Mononuclear cell (primary cell): ENCODE measurements around the gene AFG1L. TPM values are rescaled to one million over a fixed set of nuclear protein-coding genes. Genes with fewer than 3 reads are reported as not detected.
"Not testable (repeated sequence)": the region's sequence is repeated elsewhere in the genome, so short reads cannot be mapped to it uniquely, and the experiment has no call there.

ENCODE experiments used
- H3K27me3 ChIP-seq: 2 replicates; pipeline ENCODE4 v1.6.0; 2011; ENCODE audit warnings: low read length, control low read depth; ENCODE audit not compliant: insufficient read depth
- H3K4me1 ChIP-seq: 2 replicates; pipeline ENCODE4 v1.5.1; 2011; ENCODE audit warnings: mild to moderate bottlenecking, low read length, control low read depth; ENCODE audit not compliant: insufficient read depth
- H3K4me3 ChIP-seq: 2 replicates; pipeline ENCODE4 v1.5.1; 2011; ENCODE audit warnings: mild to moderate bottlenecking, low read length, moderate library complexity
- H3K9me3 ChIP-seq: 2 replicates; pipeline ENCODE4 v1.5.1; 2011; ENCODE audit warnings: low read depth, mild to moderate bottlenecking, control low read depth, low read length
- total RNA-seq: library from RNA; depleted of rRNA; stranded (reverse); fragments of >200 nt; gene quantifications from one replicate; pipeline ENCODE4 v1.2.3, GENCODE V29; 2012

Gene AFG1L
- total RNA-seq, 1 donor, result 3.0 TPM

DNA sequence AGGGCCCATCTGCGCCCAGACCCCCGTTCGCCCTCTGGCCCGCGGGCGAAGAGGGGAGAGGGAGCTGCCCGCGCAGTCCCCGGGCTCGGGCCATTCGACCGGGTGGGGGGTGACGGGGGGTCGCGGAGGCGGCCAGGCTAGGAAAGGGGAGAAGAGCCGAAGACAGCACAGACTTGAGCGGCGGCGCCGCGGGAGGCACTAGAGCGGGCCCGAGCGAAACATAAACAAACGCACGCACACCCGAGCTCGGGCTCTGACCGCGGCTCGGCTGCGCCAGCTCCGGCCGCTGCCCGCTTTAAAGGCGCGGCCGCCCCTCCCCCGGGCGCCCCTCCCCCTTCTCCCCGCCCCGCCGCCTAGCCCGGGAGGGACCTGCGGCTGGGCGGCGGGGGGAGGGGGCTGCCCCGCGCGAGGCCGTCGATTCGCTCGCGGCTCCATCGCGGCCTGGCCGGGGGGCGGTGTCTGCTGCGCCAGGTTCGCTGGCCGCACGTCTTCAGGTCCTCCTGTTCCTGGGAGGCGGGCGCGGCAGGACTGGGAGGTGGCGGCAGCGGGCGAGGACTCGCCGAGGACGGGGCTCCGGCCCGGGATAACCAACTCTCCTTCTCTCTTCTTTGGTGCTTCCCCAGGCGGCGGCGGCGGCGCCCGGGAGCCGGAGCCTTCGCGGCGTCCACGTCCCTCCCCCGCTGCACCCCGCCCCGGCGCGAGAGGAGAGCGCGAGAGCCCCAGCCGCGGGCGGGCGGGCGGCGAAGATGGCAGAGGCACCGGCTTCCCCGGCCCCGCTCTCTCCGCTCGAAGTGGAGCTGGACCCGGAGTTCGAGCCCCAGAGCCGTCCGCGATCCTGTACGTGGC is 265.8 kb downstream of the AFG1L start, which contains the start of gene FOXO3:
FOXO3 (plus strand) TSS at position 455 of the 846 bp plus-strand sequence; CDS start at position 747, 292 bp downstream.
- peak within 1 kb of the TSS; percentile 88 for H3K4me3 ChIP-seq
- no peaks in the 10 kb centered on the region for H3K27me3 ChIP-seq
- no peaks in the 10 kb centered on the region for H3K9me3 ChIP-seq
- H3K4me1 ChIP-seq, result peaks cover 43% of the 10 kb centered on the region

DNA sequence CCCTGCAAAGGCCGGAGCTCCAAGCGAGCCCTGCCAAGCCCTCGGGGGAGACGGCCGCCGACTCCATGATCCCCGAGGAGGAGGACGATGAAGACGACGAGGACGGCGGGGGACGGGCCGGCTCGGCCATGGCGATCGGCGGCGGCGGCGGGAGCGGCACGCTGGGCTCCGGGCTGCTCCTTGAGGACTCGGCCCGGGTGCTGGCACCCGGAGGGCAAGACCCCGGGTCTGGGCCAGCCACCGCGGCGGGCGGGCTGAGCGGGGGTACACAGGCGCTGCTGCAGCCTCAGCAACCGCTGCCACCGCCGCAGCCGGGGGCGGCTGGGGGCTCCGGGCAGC is 266.4 kb downstream of the AFG1L start:
- Histone ChIP-seq H3K4me1 (peaks cover 44% of the 10 kb centered on the region), H3K4me3 (peak overlapping the region; percentile 88)
- H3K27me3 ChIP-seq, H3K9me3 ChIP-seq: not testable (repeated sequence)

DNA sequence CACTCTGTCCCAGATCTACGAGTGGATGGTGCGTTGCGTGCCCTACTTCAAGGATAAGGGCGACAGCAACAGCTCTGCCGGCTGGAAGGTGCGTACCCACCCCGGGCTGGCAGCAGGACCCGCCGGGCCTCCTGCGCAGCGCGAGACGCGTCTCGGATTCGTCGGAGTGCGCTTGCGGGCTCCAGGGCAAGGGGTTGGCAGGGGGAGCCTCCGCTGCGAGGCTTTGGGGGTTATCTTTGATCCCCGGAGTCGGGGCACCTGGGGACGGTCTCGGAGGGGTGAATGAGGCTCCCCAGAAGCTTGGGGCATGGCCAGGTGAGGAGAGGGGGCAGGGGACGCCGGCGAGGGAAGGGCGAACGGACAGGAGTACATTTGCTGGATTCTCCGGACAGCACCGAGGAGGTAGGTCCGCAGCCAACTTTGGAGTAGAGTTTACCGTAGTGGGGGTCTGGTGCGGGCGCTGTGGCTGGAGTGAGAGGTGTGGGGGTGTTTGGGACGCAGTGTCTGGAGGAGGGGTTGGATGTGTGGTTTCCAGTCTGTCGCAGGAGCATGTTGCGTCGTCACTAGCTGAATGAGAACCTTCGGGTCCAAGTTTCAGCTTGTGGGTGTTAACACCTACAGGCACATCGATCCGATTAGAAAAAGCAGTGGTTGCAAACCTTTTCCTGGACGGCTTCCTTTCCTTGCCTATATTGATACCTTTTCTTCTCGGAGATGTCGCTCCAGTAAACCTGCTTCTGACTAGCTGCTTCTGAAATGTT is 267.1 kb downstream of the AFG1L start:
- no peaks in the 10 kb centered on the region for H3K27me3 ChIP-seq
- H3K4me3 ChIP-seq, result peak overlapping the region; percentile 88
- peaks cover 49% of the 10 kb centered on the region for H3K4me1 ChIP-seq
- H3K9me3 ChIP-seq, result no peaks in the 10 kb centered on the region

DNA sequence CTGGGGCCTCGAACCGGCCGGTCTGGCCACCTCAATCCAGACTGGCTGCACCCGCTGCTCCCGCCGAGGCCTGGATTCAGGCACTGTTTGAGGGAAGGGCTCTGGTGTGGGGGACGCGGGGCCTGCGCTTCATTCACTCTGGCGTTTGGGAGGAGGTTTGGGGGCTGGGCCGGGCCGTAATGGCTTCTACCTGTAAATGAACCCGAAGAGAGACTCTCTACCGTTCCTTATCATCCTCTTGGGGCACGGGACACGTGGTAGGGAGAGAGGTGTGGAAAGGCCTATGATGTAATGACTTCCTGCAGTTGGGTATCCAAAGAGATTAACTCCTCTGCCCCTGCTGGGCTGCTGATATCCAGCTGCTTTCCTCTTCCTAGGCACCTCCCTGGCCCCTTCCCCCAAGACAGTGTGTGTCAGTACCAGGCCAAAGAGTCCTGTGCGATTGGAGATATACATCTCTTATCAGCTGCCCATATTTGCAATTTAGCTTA is 267.7 kb downstream of the AFG1L start:
- Histone ChIP-seq H3K9me3 (no peaks in the 10 kb centered on the region), H3K27me3 (no peaks in the 10 kb centered on the region), H3K4me3 (peak overlapping the region; percentile 88), H3K4me1 (peaks cover 49% of the 10 kb centered on the region)

DNA sequence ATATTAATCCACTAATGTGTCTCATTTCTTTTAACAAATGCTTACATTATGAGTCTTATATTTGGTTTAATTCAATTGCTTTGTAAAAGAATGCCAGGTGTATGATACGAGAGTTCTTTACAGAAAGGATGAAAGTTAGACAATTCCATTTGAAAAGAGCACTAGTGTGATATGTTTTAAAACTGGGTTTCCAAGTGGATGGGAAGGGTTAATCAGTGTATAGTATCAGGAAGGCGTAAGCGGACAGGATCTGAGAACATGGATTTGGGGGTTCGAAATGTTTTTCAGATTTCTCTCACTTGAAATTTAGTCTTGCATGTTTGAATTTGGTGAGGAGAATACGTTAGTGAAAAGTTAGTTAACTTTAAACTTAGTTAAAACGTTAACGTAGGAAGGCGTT is 268.4 kb downstream of the AFG1L start:
- H3K4me3 ChIP-seq, result no peak overlapping the region
- peaks cover 57% of the 10 kb centered on the region for H3K4me1 ChIP-seq
- no peaks in the 10 kb centered on the region for H3K27me3 ChIP-seq
- H3K9me3 ChIP-seq, result no peaks in the 10 kb centered on the region

DNA sequence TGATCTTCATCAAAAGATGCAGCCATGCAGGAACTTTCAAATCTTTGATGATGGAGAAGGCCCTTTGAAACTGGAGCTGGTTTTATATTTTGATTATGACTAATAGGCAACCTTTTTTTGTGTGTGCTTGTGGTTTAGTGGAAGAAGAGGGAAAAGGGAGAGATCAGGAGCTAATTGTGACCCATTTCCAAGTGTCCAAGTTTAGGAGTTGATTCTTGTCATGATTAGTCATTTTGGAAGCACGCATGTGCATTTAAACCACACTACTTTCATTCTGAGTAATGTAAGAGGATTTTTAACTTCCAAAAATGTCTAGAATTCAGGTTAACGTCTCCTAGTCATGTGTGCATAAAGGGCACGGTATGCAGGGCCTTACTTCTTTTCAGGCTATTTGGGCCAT is 269.3 kb downstream of the AFG1L start:
- no peaks in the 10 kb centered on the region for H3K9me3 ChIP-seq
- H3K4me1 ChIP-seq, result peaks cover 65% of the 10 kb centered on the region
- no peak overlapping the region for H3K4me3 ChIP-seq
- no peaks in the 10 kb centered on the region for H3K27me3 ChIP-seq

DNA sequence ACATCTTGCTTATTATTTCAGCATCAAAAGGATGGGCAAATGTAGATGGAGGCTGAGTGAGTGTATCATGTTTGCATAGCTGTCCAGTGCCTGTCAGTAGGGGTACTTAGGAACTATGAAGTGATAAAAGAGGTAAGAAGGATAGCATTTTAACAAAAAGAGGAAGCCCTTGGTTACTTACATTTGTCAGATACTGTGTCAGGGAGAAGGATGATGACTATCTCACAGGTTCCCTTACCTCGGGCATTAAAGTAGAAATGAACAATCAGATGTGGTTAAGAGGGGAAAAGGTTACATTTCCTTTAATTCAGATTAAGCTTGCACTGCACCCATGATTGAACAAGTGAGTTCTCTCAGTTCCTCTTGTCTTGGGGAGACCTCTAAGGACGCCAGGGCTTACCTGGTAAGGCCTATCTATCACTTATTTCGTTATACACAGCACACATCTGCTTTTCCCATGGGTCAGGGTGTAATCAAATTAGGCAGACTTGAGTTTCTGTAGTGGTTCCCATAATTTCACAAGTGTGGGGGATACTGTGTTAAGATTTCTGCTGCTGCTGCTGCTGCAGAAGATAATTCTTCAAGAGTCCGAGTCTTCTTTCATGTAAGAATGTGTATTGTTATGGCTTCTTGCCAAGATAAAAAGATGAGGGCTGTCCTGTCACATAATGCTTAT is 270.4 kb downstream of the AFG1L start:
- H3K4me3 ChIP-seq, result no peak overlapping the region
- H3K4me1 ChIP-seq, result peaks cover 71% of the 10 kb centered on the region
- no peaks in the 10 kb centered on the region for H3K27me3 ChIP-seq
- H3K9me3 ChIP-seq, result no peaks in the 10 kb centered on the region

DNA sequence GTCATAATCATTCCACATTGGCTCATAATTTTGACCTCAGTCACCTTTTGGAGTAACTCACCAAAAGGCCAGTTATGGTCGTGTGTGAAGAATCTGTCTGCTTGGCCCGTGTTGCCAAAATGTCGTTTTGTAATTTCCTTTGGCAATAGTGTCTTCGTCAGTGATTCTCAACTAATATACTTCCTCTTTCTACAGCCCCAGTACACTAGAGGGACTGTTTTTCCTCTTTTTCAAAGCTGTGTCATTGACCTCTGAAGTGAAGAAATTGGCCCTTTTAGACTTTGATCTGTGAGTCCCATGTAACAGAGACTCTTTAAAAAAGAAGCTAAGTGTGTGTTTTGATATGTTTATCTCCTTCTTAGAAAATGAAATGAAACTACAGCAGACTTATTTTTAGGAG is 271.0 kb downstream of the AFG1L start:
- Histone ChIP-seq H3K4me3 (no peak overlapping the region), H3K27me3 (no peaks in the 10 kb centered on the region), H3K9me3 (no peaks in the 10 kb centered on the region), H3K4me1 (peaks cover 71% of the 10 kb centered on the region)

DNA sequence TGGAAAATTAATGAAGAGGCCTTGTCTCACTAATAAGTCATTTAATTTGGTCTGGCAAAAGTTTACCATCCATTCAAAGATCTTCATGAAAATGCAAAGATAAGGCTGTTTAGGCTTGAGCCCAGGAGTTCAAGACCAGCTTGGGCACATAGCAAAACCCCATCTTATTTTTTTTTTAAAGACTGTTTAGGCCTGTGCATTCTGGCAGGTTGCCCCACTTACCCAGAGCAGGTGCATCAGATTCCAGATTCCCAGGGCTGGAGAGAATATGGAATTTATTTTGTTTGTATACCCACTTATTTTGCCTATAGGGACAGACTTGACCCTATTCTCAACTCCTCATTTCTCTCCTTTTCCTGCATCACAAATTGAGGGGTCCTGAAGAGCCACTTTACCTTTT is 271.6 kb downstream of the AFG1L start:
- peaks cover 71% of the 10 kb centered on the region for H3K4me1 ChIP-seq
- no peak overlapping the region for H3K4me3 ChIP-seq
- H3K27me3 ChIP-seq, result no peaks in the 10 kb centered on the region
- no peaks in the 10 kb centered on the region for H3K9me3 ChIP-seq

DNA sequence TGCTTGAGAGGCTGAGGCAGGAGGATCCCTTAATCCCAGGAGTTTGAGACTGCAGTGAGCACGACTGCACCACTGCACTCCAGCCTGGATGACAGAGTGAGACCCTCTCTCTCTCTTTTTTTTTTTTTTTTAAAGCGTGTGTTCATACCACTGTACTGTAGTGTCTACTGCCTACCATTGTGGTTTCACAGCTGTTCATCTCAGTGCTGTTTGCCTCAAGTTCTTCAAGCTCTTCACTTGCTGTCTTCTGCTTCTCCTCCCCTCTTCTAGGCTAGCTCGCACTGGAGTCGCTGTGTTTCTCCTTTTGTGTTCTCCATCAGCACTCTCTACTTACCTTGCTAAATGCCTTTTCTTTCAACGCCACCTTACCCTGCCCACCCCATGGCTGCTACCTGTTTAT is 273.2 kb downstream of the AFG1L start:
- H3K4me3 ChIP-seq, result no peak overlapping the region
- H3K9me3 ChIP-seq, result no peaks in the 10 kb centered on the region
- H3K27me3 ChIP-seq, result no peaks in the 10 kb centered on the region
- peaks cover 57% of the 10 kb centered on the region for H3K4me1 ChIP-seq

DNA sequence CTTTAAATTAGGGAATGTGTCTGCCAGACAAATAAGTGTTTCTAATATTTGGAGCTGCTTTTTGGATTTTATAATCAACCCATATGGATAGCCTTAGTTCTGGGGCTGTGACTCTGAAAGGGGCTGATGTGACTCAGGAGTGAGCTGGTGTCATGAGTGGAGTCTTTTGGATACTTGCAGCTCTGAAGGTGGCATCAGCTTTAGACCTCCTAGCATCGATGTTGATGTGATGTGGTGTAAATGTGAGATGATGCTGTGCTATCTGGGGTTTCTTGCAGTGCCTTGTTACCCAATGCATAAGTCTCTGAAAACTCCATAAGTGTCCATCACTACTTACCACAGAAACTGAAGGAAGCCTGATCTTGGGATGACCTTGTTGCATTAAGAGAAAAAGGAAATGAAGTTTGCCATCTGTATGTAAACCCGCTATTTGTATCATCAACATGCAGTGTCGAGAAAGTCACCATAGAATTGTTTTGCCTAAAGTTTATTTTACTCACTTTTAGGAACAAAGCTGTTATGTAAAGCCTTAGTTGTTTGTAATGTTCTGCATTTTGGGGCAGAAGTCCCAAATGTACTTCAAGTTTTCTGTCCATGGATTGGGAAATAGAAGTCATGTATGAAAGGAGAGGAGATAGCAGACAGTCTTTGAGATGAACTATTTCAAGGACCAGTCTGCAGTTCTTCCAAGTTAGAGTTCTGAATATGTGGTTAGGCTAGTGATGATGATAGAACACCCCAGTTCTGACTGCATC is 273.9 kb downstream of the AFG1L start:
- Histone ChIP-seq H3K9me3 (no peaks in the 10 kb centered on the region), H3K4me1 (peaks cover 54% of the 10 kb centered on the region), H3K4me3 (no peak overlapping the region), H3K27me3 (no peaks in the 10 kb centered on the region)

DNA sequence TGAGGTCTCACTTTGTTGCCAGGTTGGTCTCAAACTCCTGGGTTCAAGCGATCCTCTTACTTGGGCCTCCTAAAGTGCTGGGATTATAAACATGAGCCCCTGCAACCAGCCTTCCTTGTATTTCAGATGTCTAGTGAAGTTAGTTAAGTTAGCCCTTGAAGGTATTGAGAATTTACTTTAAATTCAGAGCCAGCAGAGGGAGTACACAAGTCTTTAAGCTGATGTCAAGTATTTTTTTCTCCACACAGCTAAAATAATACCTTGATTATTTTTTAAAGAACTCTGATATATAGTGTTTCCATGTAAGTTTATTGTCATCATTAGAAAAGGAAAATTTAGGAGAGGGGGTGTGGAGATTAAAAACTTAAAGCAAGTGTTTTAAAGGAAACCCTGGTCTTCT is 275.7 kb downstream of the AFG1L start:
- Histone ChIP-seq H3K27me3 (no peaks in the 10 kb centered on the region), H3K4me3 (no peak overlapping the region), H3K4me1 (peaks cover 40% of the 10 kb centered on the region), H3K9me3 (no peaks in the 10 kb centered on the region)

DNA sequence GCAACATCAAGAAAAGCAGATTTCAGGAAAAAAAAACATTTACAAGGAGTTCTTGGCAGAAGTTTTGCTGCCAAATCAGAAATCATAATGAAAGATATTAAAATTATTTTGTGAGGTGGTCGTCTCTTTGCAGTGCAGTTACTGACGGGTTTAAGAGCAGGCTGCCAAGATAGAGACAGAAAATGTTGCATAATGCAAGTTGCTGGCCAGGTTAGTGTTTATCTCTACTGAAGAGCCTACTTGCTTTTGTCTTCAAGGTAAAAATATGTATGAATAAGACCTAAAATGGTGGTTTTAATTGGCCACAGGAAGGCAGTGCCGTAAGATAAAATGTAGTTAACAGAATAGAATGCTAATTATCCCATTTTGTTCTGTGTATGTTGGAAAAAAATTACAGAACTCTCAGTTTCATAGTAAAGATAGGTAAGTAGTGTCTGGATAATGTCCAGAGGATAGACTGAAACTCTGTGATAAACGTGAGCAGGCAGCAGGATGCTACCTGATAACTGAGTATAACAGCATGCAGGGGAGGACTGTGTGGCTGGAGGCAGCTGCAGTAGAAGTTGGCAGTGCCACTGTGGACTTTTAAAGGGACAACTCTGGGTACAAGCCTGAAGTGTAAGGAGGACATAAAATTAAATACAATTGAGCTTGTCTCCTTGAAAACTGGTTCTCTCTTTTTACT is 279.7 kb downstream of the AFG1L start:
- Histone ChIP-seq H3K4me1 (peaks cover 33% of the 10 kb centered on the region), H3K4me3 (no peak overlapping the region), H3K9me3 (no peaks in the 10 kb centered on the region), H3K27me3 (no peaks in the 10 kb centered on the region)
